Activated CD8-positive, alpha-beta memory T cell treated with anti-CD3 and anti-CD28 coated beads, Interleukin-2, amount 10 ng/mL, durations not matched to agents 7 days and 5 days (primary cell): ENCODE data around the gene CHD2. TPM values are rescaled to one million over a fixed set of nuclear protein-coding genes. Genes with fewer than 3 reads are reported as not detected.
A peak's percentile ranks its signal among the peaks of the same experiment; 100 is the strongest.

Experiments
- ATAC-seq: fragments of 150-1000 bp; cut with Tn5 transposase; one replicate; pipeline ENCODE4 v1.10.0; 2021; ENCODE audit warnings: moderate library complexity
- CTCF ChIA-PET: fragments of 350-600 bp; sonication (Branson Sonifier 250); formaldehyde crosslinking; loops from one replicate; lab custom pipeline; 2021; ENCODE audit warnings: antibody characterized with exemption; lab: Charles Lee
- DNase-seq: peaks from one replicate; pipeline ENCODE4 v3.0.0-alpha.2; 2020
- H3K27ac Mint-ChIP-seq: one replicate; pipeline ENCODE4 v1.8.0; 2021; ENCODE audit warnings: mild to moderate bottlenecking, mixed read lengths
- H3K27me3 Mint-ChIP-seq: one replicate; pipeline ENCODE4 v1.8.0; 2021; ENCODE audit warnings: mixed read lengths
- H3K36me3 Mint-ChIP-seq: one replicate; pipeline ENCODE4 v1.8.0; 2021; ENCODE audit warnings: mild to moderate bottlenecking, mixed read lengths
- H3K4me1 Mint-ChIP-seq: one replicate; pipeline ENCODE4 v1.8.0; 2021; ENCODE audit warnings: mixed read lengths
- H3K4me3 Mint-ChIP-seq: one replicate; pipeline ENCODE4 v1.8.0; 2021; ENCODE audit warnings: mild to moderate bottlenecking, moderate library complexity, mixed read lengths
- H3K9me3 Mint-ChIP-seq: one replicate; pipeline ENCODE4 v1.8.0; 2022; ENCODE audit warnings: low read depth, mixed read lengths
- total RNA-seq, 2 experiments: library from RNA; stranded (reverse); gene quantifications; one replicate each; pipeline ENCODE4 v1.2.3, GENCODE V29; 2021

The CHD2 gene
- total RNA-seq, 2 experiments from 2014 or later = 121 to 151 TPM

GRCh38 chr15:93044301-93045190, 144.4 kb downstream of the CHD2 start:
- no peaks in the 10 kb centered on the region for H3K27me3 Mint-ChIP-seq
- H3K4me3 Mint-ChIP-seq = no peak overlapping the region
- CTCF ChIA-PET = interaction anchor here (3.0 kb wide), 1 partner anchor 8 kb away, joined by 10 read pairs; no protein-coding TSS in a partner anchor
- no peaks in the 10 kb centered on the region for H3K36me3 Mint-ChIP-seq
- peaks cover 8% of the 10 kb centered on the region for H3K4me1 Mint-ChIP-seq
- no peaks in the 10 kb centered on the region for H3K9me3 Mint-ChIP-seq
- no peak for DNase-seq
- H3K27ac Mint-ChIP-seq = no peak overlapping the region
- ATAC-seq = no peak

- H3K36me3 Mint-ChIP-seq = no peaks in the 10 kb centered on the region
- H3K27me3 Mint-ChIP-seq = no peaks in the 10 kb centered on the region
- no peak overlapping the region for H3K4me3 Mint-ChIP-seq
- no peak for DNase-seq
- H3K9me3 Mint-ChIP-seq = no peaks in the 10 kb centered on the region
- peaks cover 8% of the 10 kb centered on the region for H3K4me1 Mint-ChIP-seq
- CTCF ChIA-PET = interaction anchor here (3.0 kb wide), 1 partner anchor 9 kb away, joined by 10 read pairs; no protein-coding TSS in a partner anchor
- H3K27ac Mint-ChIP-seq = no peak overlapping the region
- ATAC-seq = no peak
These were observed 145.2 kb downstream of the CHD2 start for GRCh38 chr15:93045191-93045785.

DNA sequence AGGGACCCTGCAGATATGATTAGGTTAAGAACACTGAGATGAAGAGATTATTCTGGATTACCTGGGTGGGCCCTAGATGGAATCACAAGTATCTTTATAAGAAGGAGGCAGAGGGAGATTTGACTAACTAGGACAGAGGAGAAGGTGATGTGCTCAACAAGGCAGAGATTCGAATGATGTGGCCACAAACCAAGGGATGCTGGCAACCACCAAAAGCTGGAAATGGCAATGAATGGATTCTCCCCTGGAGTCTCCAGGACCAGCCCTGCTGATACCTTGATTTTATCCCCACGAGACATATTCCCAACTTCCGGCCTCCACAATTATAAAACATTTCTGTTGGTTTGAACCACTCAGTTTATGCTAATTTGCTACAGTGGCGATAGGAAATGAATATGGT, 146.0 kb downstream of the CHD2 start:
- H3K9me3 Mint-ChIP-seq = no peaks in the 10 kb centered on the region
- DNase-seq = no peak
- no peaks in the 10 kb centered on the region for H3K36me3 Mint-ChIP-seq
- H3K4me1 Mint-ChIP-seq = peaks cover 8% of the 10 kb centered on the region
- no peak for ATAC-seq
- CTCF ChIA-PET = interaction anchor here (3.0 kb wide), 1 partner anchor 10 kb away, joined by 10 read pairs; no protein-coding TSS in a partner anchor
- H3K27me3 Mint-ChIP-seq = no peaks in the 10 kb centered on the region
- H3K27ac Mint-ChIP-seq = no peak overlapping the region
- H3K4me3 Mint-ChIP-seq = no peak overlapping the region

- ATAC-seq (no peak), DNase-seq (no peak)
- no peaks in the 10 kb centered on the region for H3K36me3 Mint-ChIP-seq
- peaks cover 8% of the 10 kb centered on the region for H3K4me1 Mint-ChIP-seq
- CTCF ChIA-PET = interaction anchor here (3.0 kb wide), 1 partner anchor 10 kb away, joined by 10 read pairs; no protein-coding TSS in a partner anchor
- no peaks in the 10 kb centered on the region for H3K9me3 Mint-ChIP-seq
- H3K27me3 Mint-ChIP-seq = no peaks in the 10 kb centered on the region
- H3K4me3 Mint-ChIP-seq = no peak overlapping the region
- H3K27ac Mint-ChIP-seq = no peak overlapping the region
These were observed 146.6 kb downstream of the CHD2 start for GRCh38 chr15:93046721-93047120.

GRCh38 chr15:93047621-93048425, 147.7 kb downstream of the CHD2 start:
- Mint-ChIP-seq H3K27ac (no peak overlapping the region), H3K27me3 (no peaks in the 10 kb centered on the region), H3K4me3 (no peak overlapping the region), H3K9me3 (no peaks in the 10 kb centered on the region), H3K4me1 (peaks cover 8% of the 10 kb centered on the region), H3K36me3 (no peaks in the 10 kb centered on the region)
- CTCF ChIA-PET = interaction anchor here (1.0 to 3.0 kb wide), 4 partner anchors 11 to 40 kb away, joined by 3 to 10 read pairs (median 4); no protein-coding TSS in a partner anchor
- DNase-seq = peak; percentile 48
- ATAC-seq = peak; percentile 56

- H3K9me3 Mint-ChIP-seq = no peaks in the 10 kb centered on the region
- no peak overlapping the region for H3K4me3 Mint-ChIP-seq
- peaks cover 8% of the 10 kb centered on the region for H3K4me1 Mint-ChIP-seq
- ATAC-seq (no peak), DNase-seq (no peak)
- H3K27ac Mint-ChIP-seq = no peak overlapping the region
- no peaks in the 10 kb centered on the region for H3K27me3 Mint-ChIP-seq
- CTCF ChIA-PET = interaction anchor here (1.1 kb wide), 1 partner anchor 18 kb away, joined by 3 read pairs; no protein-coding TSS in a partner anchor
- no peaks in the 10 kb centered on the region for H3K36me3 Mint-ChIP-seq
These were observed 148.2 kb downstream of the CHD2 start for GRCh38 chr15:93048426-93048721.

GRCh38 chr15:93048759-93049161, 148.6 kb downstream of the CHD2 start:
- Mint-ChIP-seq H3K27me3 (no peaks in the 10 kb centered on the region), H3K36me3 (no peaks in the 10 kb centered on the region), H3K9me3 (no peaks in the 10 kb centered on the region), H3K4me3 (no peak overlapping the region), H3K27ac (no peak overlapping the region), H3K4me1 (peaks cover 8% of the 10 kb centered on the region)
- CTCF ChIA-PET = no interaction called here
- DNase-seq = no peak
- no peak for ATAC-seq

DNA sequence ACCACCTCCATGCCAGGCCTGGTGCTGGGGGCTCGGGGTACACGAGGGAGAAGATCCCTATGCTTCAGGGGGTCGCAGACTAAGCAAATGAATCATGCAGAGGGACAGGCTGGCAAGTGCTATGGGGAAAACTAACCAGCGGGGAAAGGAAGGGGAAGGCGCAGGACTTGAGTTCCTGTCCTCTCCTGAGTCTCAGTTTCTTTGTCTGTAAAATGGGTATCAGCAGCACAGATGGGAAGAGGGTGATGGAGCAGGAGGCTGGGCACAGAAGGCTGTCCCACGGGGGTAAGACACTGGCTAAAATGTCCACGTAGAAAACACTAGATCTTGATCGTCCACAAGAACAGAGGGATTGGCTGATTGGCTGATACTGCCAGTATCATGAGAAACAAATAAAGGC, 149.1 kb downstream of the CHD2 start:
- peaks cover 8% of the 10 kb centered on the region for H3K4me1 Mint-ChIP-seq
- no peaks in the 10 kb centered on the region for H3K27me3 Mint-ChIP-seq
- H3K9me3 Mint-ChIP-seq = no peaks in the 10 kb centered on the region
- ATAC-seq (no peak), DNase-seq (no peak)
- no peaks in the 10 kb centered on the region for H3K36me3 Mint-ChIP-seq
- CTCF ChIA-PET = no interaction called here
- H3K27ac Mint-ChIP-seq = no peak overlapping the region
- H3K4me3 Mint-ChIP-seq = no peak overlapping the region

DNA sequence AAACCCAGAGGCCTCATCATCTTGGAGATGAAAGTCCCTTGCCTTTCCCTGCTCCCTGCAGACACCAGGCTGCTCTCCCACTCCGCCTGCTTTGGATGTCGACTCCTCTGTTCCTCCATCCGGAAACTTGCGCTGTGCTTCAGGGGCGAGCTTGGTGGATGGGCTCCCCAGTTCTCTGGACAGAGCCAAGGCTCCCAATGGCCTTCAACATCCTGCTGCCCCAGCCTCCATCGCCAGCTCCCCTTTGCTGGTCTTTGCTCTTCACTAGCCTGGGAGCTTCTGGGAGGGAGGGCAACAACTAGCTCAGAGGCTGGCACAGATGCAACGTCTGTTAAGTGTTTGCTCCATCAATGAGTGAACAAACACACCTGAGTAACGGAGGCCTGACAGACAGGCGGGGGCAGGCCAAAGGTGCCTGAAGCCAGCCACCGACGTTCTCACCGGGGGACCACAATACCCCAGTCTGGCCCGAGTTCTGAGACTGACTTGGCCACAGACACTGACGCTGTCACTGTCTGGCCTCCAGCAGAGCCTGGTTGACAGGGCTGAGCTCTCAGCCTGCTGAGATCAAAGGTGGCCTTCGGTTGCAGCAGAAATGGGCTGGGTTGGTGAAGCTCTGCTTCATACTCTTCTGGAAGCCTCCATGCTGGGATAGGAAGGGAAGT, 149.9 kb downstream of the CHD2 start:
- Mint-ChIP-seq H3K27me3 (no peaks in the 10 kb centered on the region), H3K9me3 (no peaks in the 10 kb centered on the region), H3K36me3 (no peaks in the 10 kb centered on the region), H3K27ac (no peak overlapping the region), H3K4me1 (peaks cover 8% of the 10 kb centered on the region), H3K4me3 (no peak overlapping the region)
- DNase-seq (no peak), ATAC-seq (no peak)
- CTCF ChIA-PET = no interaction called here

DNA sequence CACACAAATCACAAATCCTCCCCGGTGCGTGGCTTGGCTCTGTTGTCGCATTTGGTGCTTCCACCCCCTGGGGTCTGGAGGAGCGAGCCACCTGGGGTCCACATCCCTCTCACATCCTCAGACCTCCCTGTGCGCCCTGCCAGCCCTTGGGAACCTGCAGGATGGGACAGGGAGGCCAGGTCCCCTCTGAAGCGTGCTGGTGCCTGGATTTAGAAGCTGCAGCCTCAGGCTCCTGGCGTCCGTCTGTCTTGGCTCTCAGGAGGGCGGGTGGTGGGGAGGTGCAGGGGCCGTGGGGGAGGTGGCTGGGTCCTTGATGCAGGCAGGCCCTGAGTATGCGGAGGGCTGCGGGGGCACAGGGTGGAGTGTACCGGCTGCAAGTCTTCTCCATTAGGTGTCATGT, 150.5 kb downstream of the CHD2 start:
- Mint-ChIP-seq H3K27me3 (no peaks in the 10 kb centered on the region), H3K4me1 (peaks cover 8% of the 10 kb centered on the region), H3K27ac (no peak overlapping the region), H3K36me3 (no peaks in the 10 kb centered on the region), H3K4me3 (no peak overlapping the region), H3K9me3 (no peaks in the 10 kb centered on the region)
- ATAC-seq (no peak), DNase-seq (no peak)
- CTCF ChIA-PET = no interaction called here

GRCh38 chr15:93051236-93052089, 151.3 kb downstream of the CHD2 start:
- Mint-ChIP-seq H3K27me3 (no peaks in the 10 kb centered on the region), H3K36me3 (no peaks in the 10 kb centered on the region), H3K27ac (no peak overlapping the region), H3K4me3 (no peak overlapping the region), H3K4me1 (peaks cover 8% of the 10 kb centered on the region), H3K9me3 (no peaks in the 10 kb centered on the region)
- no peak for DNase-seq
- CTCF ChIA-PET = no interaction called here
- no peak for ATAC-seq

DNA sequence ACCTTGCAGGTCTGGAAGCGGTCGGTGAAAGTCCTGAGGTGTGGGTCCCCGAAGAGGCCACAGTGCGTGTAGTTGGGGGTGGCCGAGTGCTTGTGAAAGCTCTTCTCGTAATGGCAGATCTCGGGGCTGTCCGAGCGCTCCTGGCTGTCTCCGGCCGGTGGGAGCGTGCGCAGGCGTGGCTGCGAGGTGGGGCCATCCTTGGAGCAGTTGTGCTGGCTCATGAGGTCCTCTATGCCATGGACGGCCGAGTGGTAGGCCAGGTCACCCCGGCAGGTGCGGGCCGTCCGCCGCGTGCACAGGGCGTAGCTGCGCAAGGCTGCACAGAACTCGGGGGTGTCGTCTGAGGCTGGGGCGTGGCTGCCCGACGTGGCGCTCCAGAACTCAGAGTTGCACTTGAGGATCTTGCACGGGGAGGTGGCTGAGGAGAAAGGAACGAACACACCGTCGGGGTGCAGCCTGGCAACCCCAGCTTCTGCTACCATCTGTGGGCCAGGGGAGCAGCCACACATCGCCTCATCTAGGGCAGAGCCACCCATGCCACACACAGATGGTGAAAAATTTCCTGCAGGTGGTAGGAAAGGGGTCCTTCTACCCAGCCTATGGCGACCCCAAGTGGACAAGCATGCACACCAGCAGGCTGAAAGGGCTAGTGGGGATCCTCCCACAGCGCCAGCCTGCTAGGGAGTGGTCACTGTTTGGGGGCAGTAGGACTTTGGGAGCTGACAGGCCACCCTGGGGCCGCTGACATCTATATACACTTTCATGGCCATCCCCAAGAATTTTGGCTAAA, 152.2 kb downstream of the CHD2 start:
- no peaks in the 10 kb centered on the region for H3K9me3 Mint-ChIP-seq
- DNase-seq (no peak), ATAC-seq (no peak)
- peaks cover 8% of the 10 kb centered on the region for H3K4me1 Mint-ChIP-seq
- CTCF ChIA-PET = no interaction called here
- H3K36me3 Mint-ChIP-seq = no peaks in the 10 kb centered on the region
- H3K27me3 Mint-ChIP-seq = no peaks in the 10 kb centered on the region
- no peak overlapping the region for H3K4me3 Mint-ChIP-seq
- H3K27ac Mint-ChIP-seq = no peak overlapping the region
